GM18873 (cell line): ENCODE results near the gene STRC.
"Not testable (repeated sequence)": the region's sequence is repeated elsewhere in the genome, so short reads cannot be mapped to it uniquely, and the experiment has no call there.

Experiments used
- ATAC-seq: cut with Tn5 transposase; IDR thresholded peaks from one replicate; pipeline ENCODE4 v1.9.1; 2021; ENCODE audit warnings: mild to moderate bottlenecking, moderate library complexity, moderate number of reproducible peaks; ENCODE audit not compliant: unreplicated experiment, low FRiP score

Gene STRC

DNA sequence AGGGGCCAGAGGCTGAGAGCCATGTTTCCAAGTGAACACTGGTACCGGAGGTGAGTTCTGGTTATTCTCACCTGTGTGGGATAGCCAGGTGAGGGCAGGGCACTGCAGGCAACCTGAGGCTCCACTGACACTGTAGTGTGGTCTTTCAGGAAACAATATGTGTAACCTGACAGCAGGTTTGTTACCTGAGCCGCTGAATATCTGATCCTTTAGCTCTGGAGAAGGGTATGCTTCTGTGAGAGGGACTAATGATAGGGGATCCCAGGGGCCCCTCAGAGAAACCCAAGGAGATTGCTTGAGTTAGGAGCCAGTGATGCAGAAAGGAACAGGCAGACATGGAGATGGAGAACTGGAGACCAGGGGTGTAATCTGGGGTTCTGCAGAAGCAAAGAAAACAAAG, at the start of gene STRC:
TSS of gene STRC (minus strand) at position 101 of the 400 bp plus-strand sequence. CDS start at position 23, 78 bp downstream.
- not testable (repeated sequence) for ATAC-seq

DNA sequence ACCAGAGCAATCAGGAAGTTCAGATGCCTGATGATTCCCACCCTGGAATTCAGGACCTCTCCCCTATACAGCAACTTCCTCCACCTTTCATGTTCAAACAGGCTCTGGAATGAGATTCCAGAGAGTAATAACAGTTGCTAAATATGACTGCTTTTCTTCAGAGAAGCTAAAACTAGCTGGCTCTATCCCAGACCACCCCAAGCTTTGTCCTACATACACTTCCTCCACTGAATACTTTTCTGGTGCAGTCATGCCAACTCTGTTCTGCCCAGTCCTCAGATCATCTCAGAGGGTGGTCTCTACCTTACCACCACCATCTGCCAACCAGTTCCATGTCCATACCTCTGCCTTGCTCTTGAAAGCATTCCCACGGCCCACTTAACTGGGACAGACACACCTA, 47.6 kb upstream of the STRC start:
- ATAC-seq, result not testable (repeated sequence)

DNA sequence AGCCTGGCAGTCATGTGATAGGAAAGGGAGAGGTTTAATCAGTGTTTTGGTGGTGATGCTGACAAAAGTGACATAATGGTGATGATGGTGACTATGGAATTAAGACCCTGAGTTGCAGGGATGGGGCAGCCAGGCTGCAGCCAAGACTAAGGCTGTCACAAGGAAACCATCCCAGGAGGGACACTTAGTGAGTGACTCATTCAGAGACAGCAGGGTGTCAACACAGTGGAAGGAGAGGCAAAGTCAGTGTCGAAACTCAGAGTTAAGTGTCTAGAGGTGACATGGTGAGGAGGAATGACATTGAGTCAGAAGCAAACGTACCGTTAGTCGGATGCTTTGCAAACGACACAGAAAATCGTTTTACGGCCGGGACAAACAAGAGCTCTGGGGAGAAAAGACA, 44.7 kb upstream of the STRC start:
- not testable (repeated sequence) for ATAC-seq

DNA sequence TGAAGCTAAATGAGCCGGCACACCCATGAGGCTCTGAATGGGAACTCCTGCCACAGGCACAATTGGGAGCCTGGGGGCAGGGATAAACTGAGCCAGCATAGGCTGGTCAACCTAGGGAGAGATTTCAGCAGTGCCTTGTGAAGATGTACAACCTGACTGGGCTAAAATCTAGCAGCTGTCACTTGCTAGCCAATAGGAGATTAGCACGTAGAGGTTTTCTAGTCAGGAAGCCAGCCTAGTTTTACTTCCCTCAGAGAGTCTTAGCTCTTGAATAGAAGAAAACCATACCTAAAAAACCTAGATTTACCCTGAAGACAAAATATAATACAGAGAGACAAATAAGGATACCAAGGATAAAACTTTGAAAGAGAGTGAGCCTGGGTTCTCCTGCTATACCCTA, 43.7 kb upstream of the STRC start:
- ATAC-seq, result not testable (repeated sequence)

DNA sequence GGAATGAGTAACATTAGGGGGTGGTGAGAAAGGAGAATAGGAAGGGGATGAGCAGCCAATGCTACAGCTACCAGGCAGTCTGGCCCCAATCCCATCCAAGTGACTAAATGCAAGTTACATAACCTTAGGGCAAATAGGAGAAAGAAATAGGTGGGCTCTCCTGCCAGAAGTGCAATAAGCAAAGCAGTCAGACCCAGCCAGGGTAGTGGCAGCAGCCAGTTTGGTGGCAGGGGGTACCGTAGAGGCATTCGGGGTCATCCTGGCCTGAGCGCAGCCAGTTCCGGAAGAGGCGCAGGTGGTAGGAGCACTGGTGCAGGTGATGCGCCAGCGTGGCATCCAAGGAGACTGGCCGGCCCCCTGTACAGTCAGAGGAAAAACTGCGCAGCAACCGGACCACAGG, 41.1 kb upstream of the STRC start:
- ATAC-seq, result not testable (repeated sequence)

DNA sequence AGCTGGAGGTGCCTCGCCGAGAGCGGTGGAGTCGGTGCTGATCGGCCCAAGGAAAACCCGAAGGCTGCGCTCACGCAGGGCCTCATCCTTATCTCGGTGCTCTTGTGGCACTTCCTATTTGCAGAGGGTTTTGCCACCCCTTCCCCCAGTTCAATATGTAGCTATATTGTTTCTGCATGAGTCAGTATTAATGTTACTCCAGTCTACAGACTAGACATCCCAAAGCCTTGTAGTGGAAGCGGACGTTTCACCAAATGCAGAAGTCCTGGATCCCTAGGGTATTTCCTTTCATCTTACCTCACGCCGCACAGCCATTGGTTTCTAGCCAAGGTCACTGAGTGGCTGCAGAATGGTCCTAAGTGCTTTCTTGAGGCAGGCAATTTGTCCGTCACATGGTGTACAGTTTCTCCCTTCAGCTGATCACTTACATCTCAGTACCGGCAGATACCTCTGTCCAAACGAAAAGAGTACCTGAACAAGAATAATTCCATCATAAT, 30.9 kb upstream of the STRC start:
- not testable (repeated sequence) for ATAC-seq

DNA sequence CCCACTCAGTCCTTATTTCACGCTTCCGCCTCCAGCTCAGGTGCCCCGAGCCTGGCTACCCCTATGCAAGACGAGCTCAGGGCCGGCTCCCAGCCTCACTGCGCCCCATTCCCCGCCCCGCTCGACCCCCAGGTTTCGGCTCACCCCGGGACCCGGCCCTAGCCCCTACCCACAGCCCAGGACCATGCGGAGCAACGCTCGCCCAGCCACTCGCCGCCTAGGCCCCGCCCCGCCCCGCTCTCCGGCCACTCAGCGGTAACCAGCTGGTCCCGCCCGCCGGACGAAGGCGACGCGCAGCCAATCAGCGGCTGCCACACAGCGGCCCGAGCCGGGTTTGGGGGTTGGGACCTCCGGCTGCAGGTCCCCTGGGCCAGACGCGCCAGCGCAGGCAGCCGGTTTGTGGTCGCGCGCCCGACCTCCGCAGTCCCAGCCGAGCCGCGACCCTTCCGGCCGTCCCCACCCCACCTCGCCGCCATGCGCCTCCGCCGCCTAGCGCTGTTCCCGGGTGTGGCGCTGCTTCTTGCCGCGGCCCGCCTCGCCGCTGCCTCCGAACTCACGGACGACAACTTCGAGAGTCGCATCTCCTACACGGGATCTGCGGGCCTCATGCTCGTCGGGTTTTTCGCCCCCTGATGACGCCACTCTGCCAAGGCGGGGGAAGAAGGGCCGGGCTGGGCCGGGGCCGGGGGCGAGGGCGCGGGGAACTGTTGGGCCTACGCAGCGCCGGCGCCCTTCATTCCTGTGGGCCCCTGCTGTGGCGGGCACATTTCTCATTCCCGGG, 30.2 kb upstream of the STRC start, which contains the start of gene CATSPER2:
TSS of gene CATSPER2 (minus strand) at position 196 of the 781 bp plus-strand sequence. CDS start 783 bp downstream, outside the sequence.
- ATAC-seq, result no peak

DNA sequence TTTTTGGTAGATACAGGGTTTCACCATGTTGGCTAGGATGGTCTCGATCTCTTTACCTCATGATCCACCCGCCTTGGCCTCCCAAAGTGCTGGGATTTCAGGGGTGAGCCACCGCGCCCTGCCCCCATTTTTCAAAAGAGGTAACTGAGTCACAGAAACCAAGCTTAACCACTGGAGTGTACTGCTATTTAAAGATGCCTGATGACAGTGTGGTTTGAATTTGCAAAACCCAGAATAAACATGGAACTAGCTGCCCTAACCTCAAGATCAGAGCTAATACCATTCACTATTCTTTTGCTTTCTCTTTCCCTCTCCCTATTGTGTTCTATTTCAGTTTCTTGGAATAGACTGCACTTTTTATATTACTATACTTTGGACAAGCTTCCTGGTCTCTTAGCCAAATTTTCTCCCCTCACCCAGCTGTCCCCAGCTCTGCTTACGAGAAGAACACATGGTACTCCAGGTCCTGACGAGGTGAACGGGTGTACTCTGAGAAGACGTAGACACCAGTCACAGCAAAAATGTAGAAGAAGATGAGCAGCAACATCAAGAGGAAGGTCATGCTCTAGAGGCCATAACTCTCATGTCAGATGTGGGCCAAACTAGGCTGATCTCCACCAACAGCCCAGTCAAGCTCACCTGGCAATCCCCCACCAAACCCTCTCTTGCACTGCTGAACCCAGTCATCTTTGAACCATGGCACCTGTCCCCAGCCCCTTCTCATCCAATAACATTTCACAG, 20.0 kb upstream of the STRC start:
- ATAC-seq, result peak; percentile 52

DNA sequence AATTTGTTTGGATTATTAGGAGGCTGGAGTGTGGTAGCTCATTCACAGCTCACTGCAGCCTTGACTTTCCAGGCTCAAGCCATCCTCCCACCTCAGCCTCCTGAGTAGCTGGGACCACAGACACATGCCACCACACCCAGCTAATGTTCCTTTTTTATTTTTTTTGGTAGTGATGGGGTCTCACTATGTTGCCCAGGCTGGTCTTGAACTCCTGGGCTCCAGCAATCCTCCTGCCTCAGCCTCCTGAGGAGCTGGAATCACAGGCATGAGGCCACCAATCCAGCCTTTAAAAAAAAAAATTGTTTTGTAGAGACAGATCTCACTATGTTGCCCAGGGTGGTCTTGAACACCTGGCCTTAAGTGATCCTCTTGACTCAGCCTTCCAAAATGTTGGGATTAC, 8.3 kb upstream of the STRC start:
- not testable (repeated sequence) for ATAC-seq

DNA sequence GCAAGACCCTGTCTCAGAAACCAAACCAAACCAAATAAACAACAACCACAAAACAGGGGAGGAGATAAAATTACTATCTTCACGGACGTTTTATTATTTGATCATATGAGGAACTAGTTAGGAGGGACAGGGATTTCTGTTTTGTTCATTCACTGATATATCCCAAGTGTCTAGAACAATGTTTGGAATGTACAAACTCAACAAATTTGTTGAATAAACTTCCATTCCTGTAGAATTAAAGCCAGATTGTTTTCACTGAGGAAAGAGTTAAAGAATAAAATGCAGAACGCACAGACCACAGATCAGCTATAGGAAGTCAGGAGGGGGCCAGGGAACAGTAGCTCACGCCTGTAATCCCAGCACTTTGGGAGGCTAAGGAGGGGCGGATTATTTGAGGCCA, 6.5 kb upstream of the STRC start:
- ATAC-seq, result no peak

DNA sequence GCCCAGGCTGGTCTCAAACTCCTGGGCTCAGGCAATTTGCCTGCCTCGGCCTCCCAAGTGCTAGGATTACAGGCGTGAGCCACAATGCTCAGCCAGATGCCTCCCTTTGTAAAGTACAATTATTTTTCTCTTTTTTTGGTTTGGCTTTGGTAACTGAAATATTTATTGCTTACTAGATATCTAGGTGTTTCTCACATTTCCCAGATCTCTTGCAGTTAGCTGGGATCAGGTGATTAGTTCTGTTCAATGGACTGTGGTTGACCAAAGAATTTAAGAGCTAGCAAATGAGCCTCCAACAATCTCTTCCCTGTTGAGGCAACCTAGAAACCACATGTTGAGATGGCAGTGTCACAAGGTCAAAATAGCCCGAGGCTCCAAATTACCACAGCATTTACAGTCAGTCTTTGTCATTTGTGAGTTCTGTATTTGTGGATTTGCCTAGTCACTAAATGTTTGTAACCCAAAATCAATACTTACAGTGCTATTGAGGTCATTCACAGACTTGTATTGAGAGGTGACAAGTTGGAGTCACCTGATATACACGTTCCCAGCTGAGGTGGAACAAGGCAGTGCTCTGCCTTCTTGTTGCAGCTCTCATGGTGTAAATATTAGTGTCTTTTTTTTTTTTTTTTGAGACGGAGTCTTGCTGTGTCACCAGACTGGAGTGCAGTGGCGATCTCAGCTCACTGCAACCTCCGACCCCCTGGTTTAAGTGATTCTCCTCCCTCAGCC, 3.6 kb upstream of the STRC start:
- ATAC-seq, result not testable (repeated sequence)

DNA sequence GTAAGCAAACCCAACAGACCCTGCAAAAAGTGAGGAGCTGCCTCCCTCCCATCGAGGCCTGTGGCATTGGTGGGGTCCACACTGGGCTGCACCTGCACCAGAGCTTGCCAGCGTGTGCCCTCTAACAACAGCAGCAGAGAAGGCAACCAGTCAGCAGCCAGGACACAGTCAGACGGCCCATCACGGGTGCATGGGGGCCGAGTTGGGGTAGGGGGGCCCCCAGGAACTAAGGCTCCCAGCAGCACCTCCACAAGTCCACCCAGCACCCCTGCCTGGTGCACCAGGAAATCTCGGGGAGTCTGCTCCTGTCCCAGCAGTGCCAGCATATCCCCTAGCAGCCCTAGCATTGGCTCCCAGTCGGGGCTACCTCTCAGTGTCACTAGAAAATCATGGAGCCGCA, 850 bp downstream of the STRC start:
- ATAC-seq, result not testable (repeated sequence)

DNA sequence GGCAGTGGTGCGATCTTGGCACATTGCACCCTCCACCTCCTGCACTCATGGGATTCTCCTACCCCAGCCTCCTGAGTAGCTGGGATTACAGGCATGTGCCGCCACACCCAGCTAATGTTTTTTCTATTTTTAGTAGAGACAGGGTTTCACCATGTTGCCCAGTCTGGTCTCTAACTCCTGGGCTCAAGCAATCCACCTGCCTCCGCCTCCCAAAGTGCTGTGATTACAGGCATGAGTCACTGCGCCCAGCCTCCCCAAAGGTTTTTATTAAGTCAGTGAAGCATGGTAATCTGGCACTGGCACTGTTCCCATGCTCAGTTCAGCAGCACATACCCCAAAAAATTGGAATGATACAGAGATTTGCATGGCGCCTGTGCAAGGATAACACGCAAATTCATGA, 16.4 kb downstream of the STRC start:
- not testable (repeated sequence) for ATAC-seq

DNA sequence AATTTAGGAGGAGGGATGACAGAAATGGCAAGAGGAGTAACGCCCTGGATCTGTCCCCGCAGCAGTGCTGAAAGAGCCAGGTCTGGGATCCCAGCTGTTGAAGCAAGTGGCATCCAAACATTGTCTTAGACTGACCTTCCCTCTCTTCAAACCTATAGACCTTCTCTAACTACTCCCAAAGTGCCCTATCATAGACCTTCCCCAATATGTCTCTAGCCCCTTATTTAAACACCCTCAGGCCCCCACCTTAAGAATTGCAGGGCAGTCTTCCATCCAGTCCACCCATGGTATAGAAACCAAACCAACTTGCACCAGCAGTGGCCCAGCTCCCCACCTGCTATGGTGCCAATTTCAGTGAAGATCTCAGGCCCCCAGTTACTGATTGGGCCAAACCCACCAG, 18.4 kb downstream of the STRC start:
- ATAC-seq, result not testable (repeated sequence)

DNA sequence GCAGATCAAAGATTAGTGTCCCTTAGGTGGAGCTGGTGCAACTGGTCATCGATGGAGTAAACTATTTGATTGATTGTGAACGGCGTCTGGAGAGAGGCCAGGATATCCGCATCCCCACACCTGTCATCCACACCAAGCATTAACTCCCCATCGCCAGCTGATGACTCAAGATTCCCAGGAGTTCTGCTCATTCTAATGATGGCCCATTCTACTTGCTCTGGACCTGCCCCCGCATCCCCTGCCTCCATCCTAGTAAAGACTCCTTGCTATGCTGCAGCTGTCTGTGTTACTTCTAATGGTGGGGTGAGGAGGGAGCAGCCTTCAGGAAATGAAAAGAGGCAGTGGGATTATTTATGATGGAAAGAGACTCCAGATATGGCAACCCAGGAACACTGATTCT, 19.5 kb downstream of the STRC start:
- not testable (repeated sequence) for ATAC-seq

DNA sequence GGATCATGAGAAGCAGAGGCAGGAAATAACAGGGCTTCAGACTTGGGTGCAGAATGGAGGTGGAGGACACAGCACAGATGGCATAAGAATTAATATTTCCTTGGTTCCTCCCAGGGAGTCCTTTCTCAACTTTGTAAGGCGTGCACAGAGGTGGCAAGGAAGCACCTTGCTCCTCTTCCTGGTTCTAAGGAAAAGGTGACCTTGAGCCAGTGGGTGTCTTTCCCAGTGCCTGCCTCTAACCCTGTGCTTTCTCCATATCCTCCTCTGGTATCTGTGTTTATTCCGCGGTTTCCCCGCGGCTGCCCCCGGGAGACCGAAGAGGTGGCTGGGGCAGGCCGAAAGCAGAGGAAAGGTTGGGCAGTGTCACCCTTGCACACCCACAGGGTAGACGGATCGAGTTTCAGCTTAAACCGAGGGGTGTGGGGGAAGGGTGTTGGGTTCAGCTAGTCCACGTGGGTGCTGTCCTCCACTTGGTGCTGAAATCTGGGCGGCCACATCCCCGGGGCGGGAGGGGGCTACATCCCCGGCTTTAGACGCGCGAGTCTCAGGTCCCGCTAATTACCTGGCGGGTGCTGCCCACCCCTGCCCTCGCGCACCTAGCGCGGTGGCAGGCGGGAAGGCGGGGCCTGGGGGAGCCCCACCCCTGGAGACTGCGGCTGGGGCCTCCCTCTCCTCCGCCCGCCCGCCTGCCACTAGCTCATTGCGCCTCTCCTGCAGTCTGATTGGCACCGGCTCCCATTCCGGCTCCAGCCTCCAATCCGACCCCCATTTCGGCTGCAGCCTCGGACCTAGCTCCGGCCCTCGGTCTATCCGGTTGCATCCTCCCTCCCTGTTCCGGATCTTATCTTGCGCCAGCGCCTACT, 25.0 kb downstream of the STRC start, which contains the start of gene CKMT1B:
TSS of gene CKMT1B (plus strand) at position 700 of the 863 bp plus-strand sequence. CDS start 192 bp downstream, outside the sequence.
- not testable (repeated sequence) for ATAC-seq

DNA sequence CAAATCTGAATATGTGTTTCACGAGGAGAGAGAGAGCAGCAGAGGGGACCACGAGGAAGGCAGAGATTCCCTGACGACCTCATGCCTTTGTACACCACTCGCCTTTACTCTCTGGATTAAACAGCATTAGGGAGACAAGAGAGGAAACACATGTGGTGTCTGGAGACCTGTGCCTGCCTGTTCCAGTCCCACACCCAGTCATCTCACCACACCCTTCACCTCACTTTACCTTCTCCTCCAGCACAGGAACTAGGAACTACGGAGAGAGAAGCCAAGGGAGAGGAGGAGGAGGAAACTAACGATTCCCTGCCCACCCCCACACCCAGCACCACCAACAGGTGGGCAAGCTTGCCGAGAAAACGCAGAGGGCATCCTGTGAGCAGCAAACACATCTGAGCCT, 25.8 kb downstream of the STRC start:
- not testable (repeated sequence) for ATAC-seq

DNA sequence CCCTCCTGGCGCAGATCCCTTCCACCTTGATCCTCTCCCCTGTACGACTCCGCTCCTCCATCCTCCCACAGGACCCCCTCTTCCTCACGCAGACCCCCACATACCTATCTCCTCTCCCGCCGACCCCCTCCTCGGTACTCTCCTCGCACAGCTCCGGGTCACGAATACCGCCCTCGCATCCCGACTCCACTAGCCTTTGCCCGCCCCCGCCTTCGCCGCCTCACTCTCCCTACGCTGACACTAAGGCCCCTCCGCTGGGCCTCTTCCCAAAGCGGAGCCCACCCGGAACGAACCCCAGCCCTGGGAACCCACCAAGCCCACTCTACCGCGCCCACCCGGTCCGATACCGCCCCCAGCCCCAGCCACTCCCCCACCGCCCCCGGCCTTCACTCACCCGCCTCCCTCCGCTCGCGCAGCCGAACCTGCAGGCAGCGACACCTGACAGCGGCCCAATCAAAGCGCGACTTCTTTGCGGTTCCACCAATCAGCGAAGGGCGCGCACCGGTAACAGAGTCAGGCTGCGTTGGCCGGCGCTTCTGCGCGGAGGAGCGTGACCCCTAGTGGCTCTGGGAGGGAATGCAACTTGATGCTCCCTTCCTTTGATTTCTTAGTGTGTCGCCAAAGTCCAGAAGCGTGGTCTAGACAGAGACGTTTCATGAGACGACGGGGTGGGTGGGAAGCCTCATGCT, 28.7 kb downstream of the STRC start, which contains the start of gene PPIP5K1:
TSS of gene PPIP5K1 (minus strand) at position 431 of the 689 bp plus-strand sequence. CDS start 5,704 bp downstream, outside the sequence.
- peak; percentile 90 for ATAC-seq

DNA sequence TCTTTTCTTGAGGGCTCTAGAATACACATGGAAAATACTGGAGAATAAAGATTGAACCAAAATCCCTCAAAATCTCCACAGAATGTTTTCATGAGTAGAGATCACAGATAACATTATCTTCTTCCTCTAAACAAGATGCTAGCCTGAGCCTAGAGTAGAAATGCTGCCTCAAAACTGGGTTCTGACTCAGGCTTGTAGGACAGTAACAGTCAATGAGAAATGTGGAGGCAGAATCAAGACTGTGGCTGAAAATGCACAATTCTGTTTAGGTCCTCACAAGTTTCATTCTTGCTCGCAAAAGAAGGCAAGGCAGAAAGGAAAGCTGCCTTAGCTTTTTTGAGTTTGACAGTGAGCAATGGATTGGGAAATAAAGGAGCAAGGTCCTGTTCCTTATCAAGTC, 44.0 kb downstream of the STRC start:
- not testable (repeated sequence) for ATAC-seq
